Measurements from ENCODE around the gene NIPSNAP2.

DNA sequence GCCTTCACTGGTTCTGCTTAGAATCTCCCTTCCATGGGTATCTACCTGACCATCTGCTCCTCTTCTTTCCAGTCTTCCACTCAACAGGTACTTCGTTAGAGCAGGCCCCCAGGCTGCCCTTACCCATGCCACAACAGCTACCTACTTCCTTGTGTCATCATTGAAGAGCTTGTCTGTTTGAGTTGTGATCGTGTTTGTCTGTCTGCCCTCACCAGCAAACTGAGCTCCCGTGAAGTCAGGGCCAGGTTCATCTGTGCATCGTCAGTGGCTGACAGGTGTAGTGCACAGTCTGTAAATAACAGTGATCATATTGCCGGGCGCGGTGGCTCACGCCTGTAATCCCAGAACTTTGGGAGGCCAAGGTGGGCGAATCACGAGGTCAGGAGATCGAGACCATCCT, 5.0 kb downstream of the NIPSNAP2 start:
- no peak for TF ChIP-seq EZH2 (IDR thresholded peaks at IDR 0.05; ENCODE audit: insufficient read depth, poor library complexity, severe bottlenecking)
- no peak for TF ChIP-seq EZH2phosphoT487 (IDR thresholded peaks at IDR 0.05; ENCODE audit: insufficient read depth, low read depth)

All from GM23248 (cell line).